IMR-90 (cell line): Measurements from ENCODE around the gene PALLD. TPM values are rescaled to one million over a fixed set of nuclear protein-coding genes. Genes with fewer than 3 reads are reported as not detected.

Experiments used
- ATAC-seq: fragments of 200-7000 bp; cut with Tn5 transposase; 2 replicates; pipeline ENCODE4 v1.9.1; 2020; ENCODE audit warnings: low read depth, mild to moderate bottlenecking, moderate library complexity
- BruUV-seq: library from RNA; stranded (reverse); fragments of 400-500 nt; replicated peaks from 2 replicates; lab custom pipeline; 2021; lab: Mats Ljungman, UMichigan
- CTCF ChIA-PET: fragments of 300-600 bp; formaldehyde crosslinking; extraction: SDS; loops from one replicate; lab custom pipeline; 2021; ENCODE audit warnings: antibody characterized with exemption; lab: Yijun Ruan, JAX
- POLR2A ChIA-PET: fragments of 300-600 bp; sonication (Branson Sonifier 250); formaldehyde crosslinking; loops from one replicate; lab custom pipeline; 2022; ENCODE audit warnings: antibody characterized with exemption; ENCODE audit not compliant: unreplicated experiment; lab: Charles Lee
- DNase-seq: peaks from one replicate; pipeline ENCODE4 v3.0.0; 2013
- H2AFZ ChIP-seq: replicated peaks from 2 replicates; pipeline ENCODE3; 2013; ENCODE audit warnings: low read length, mild to moderate bottlenecking; ENCODE audit not compliant: poor library complexity
- H2AK5ac ChIP-seq: 2 replicates; pipeline ENCODE4 v1.6.1; 2013; ENCODE audit warnings: low read depth, low read length, inconsistent platforms
- H2AK9ac ChIP-seq: replicated peaks from 2 replicates; pipeline ENCODE3; 2013; ENCODE audit warnings: mild to moderate bottlenecking, low read depth, low read length, moderate library complexity; ENCODE audit not compliant: poor library complexity
- H2BK120ac ChIP-seq: 2 replicates; pipeline ENCODE4 v1.6.1; 2013; ENCODE audit warnings: low read depth, low read length, inconsistent platforms
- H2BK15ac ChIP-seq: 3 replicates; pipeline ENCODE4 v1.6.1; 2013; ENCODE audit warnings: low read depth, low read length, inconsistent platforms
- H2BK20ac ChIP-seq: 2 replicates; pipeline ENCODE4 v1.6.1; 2013; ENCODE audit warnings: low read depth, mild to moderate bottlenecking, inconsistent platforms, low read length, moderate library complexity
- H2BK5ac ChIP-seq: 2 replicates; pipeline ENCODE4 v1.6.1; 2013; ENCODE audit warnings: mild to moderate bottlenecking, low read depth, low read length, inconsistent platforms; ENCODE audit not compliant: poor library complexity, severe bottlenecking
- H3K14ac ChIP-seq: replicated peaks from 2 replicates; pipeline ENCODE4 v1.6.1; 2013; ENCODE audit warnings: low read depth, low read length, inconsistent platforms
- H3K18ac ChIP-seq: 2 replicates; pipeline ENCODE4 v1.6.1; 2013; ENCODE audit warnings: low read depth, low read length, control low read depth
- H3K23ac ChIP-seq: 2 replicates; pipeline ENCODE4 v1.6.1; 2013; ENCODE audit warnings: low read depth, low read length, inconsistent platforms
- H3K27ac ChIP-seq: 2 replicates; pipeline ENCODE4 v1.5.1; 2013; ENCODE audit warnings: mild to moderate bottlenecking, control low read depth, low read length; ENCODE audit not compliant: insufficient read depth
- H3K27me3 ChIP-seq: 2 replicates; pipeline ENCODE4 v1.6.1; 2013; ENCODE audit warnings: low read length; ENCODE audit not compliant: control insufficient read depth, insufficient read depth
- H3K36me3 ChIP-seq: 2 replicates; pipeline ENCODE4 v1.6.1; 2013; ENCODE audit warnings: low read length, mixed read lengths; ENCODE audit not compliant: control insufficient read depth, insufficient read depth
- H3K4ac ChIP-seq: 2 replicates; pipeline ENCODE4 v1.6.1; 2013; ENCODE audit warnings: low read depth, low read length, inconsistent platforms
- H3K4me1 ChIP-seq: 2 replicates; pipeline ENCODE4 v1.6.1; 2013; ENCODE audit warnings: low read length, mixed read lengths; ENCODE audit not compliant: control insufficient read depth, insufficient read depth
- H3K4me2 ChIP-seq: 2 replicates; pipeline ENCODE4 v1.6.1; 2013; ENCODE audit warnings: low read depth, mild to moderate bottlenecking, control low read depth, low read length, moderate library complexity
- H3K4me3 ChIP-seq: 2 replicates; pipeline ENCODE4 v1.5.1; 2013; ENCODE audit warnings: low read depth, mild to moderate bottlenecking, control low read depth, low read length, moderate library complexity; ENCODE audit not compliant: insufficient read depth
- H3K56ac ChIP-seq: 2 replicates; pipeline ENCODE4 v1.6.1; 2013; ENCODE audit warnings: low read length, inconsistent platforms; ENCODE audit not compliant: insufficient read depth; ENCODE audit errors: extremely low read depth
- H3K79me1 ChIP-seq, 2 experiments: 2 replicates each; pipeline ENCODE4 v1.6.1; 2013; ENCODE audit warnings: low read length in 2 of 2, inconsistent platforms in 1 of 2, low read depth in 1 of 2
- H3K9ac ChIP-seq: 2 replicates; pipeline ENCODE4 v1.6.1; 2013; ENCODE audit warnings: low read depth, low read length, control low read depth
- H3K9me1 ChIP-seq: 2 replicates; pipeline ENCODE4 v1.6.1; 2013; ENCODE audit warnings: low read length, inconsistent platforms; ENCODE audit not compliant: insufficient read depth
- H3K9me3 ChIP-seq: 2 replicates; pipeline ENCODE4 v1.6.1; 2013; ENCODE audit warnings: low read length; ENCODE audit not compliant: control insufficient read depth, insufficient read depth
- H4K20me1 ChIP-seq: 2 replicates; pipeline ENCODE4 v1.6.1; 2013; ENCODE audit warnings: low read length, inconsistent platforms; ENCODE audit not compliant: insufficient read depth
- H4K5ac ChIP-seq: 2 replicates; pipeline ENCODE4 v1.6.1; 2013; ENCODE audit warnings: mild to moderate bottlenecking, low read depth, low read length, control low read depth
- H4K8ac ChIP-seq, 2 experiments: 2 replicates each; pipeline ENCODE4 v1.6.1; 2013; ENCODE audit warnings: low read depth in 2 of 2, low read length in 2 of 2, control low read depth in 1 of 2, inconsistent platforms in 1 of 2
- H4K91ac ChIP-seq: 2 replicates; pipeline ENCODE4 v1.6.1; 2013; ENCODE audit warnings: low read depth, low read length, inconsistent platforms; ENCODE audit not compliant: insufficient read depth
- CEBPB ChIP-seq: IDR thresholded peaks from 2 replicates; pipeline ENCODE4 v1.6.1; 2012; ENCODE audit warnings: low read depth, low read length, improper control_type of control experiment
- ELK1 ChIP-seq: fragments of 150-350 bp; IDR thresholded peaks from 2 replicates; pipeline ENCODE4 v1.6.1; 2016; ENCODE audit warnings: low read depth, mild to moderate bottlenecking, low read length, moderate library complexity, borderline replicate concordance
- MAZ ChIP-seq: IDR thresholded peaks from 2 replicates; pipeline ENCODE4 v1.6.1; 2012; ENCODE audit warnings: low read depth, mild to moderate bottlenecking, low read length, improper control_type of control experiment, moderate library complexity, borderline replicate concordance
- RFX5 ChIP-seq: IDR thresholded peaks from 2 replicates; pipeline ENCODE4 v1.8.0; 2012; ENCODE audit warnings: low read depth, mild to moderate bottlenecking, low read length, moderate library complexity
- SMC3 ChIP-seq: fragments of 150-350 bp; IDR thresholded peaks from 2 replicates; pipeline ENCODE4 v1.6.1; 2016; ENCODE audit warnings: low read depth, mild to moderate bottlenecking, antibody characterized with exemption, low read length, moderate library complexity
- WGBS, 2 experiments: methylation state at CpG; one replicate each; pipeline versions ENCODE4 v1.1.5 to v1.1.7; 2013; ENCODE audit warnings: missing lambda C conversion rate in 2 of 2; ENCODE audit not compliant: insufficient read length in 1 of 2; ENCODE audit errors: extremely low coverage in 2 of 2; 5-methylcytosine and 5-hydroxymethylcytosine counted together
- dilution Hi-C: fragments of 300-500 bp; cut with HindIII; formaldehyde crosslinking; loops from one replicate; pipeline ENCODE4 v1.14.3; 2018; ENCODE audit warnings: low sequenced_read_pairs; ENCODE audit not compliant: unreplicated experiment
- in situ Hi-C: fragments of 300-500 bp; cut with MboI; formaldehyde crosslinking; loops from 3 replicates; pipeline ENCODE4 v1.14.3; 2019; ENCODE audit warnings: low sequenced_read_pairs, inconsistent platforms, mixed read lengths
- intact Hi-C: fragments of 100-400 bp; cut with micrococcal nuclease; formaldehyde crosslinking; loops from 2 replicates; pipeline ENCODE4 v1.10.0; 2022
- polyA plus RNA-seq, 3 experiments: library from polyadenylated mRNA; depleted of rRNA; stranded (reverse); fragments of >200 nt; gene quantifications; 2 replicates each; pipeline ENCODE4 v1.2.3, GENCODE V29; 2012; ENCODE audit warnings: low replicate concordance in 1 of 3
- total RNA-seq: library from RNA; depleted of rRNA; stranded (reverse); fragments of >200 nt; gene quantifications from 2 replicates; pipeline ENCODE4 v1.2.3, GENCODE V29; 2012

Gene PALLD
- total and polyA plus RNA-seq, 2 of the 4 experiments (the other 2 are of a cell fraction), result 91.0 to 91.9 TPM

GRCh38 chr4:168800926-168801325 is 304.1 kb downstream of the PALLD start:
- Histone ChIP-seq H2BK20ac (no peak overlapping the region), H2BK120ac (no peak overlapping the region), H4K91ac (no peak overlapping the region), H3K27me3 (no peaks in the 10 kb centered on the region), H2AK5ac (no peak overlapping the region), H3K9ac (no peak overlapping the region), H3K14ac (no peak overlapping the region), H2AFZ (no peak overlapping the region), H3K79me1 (0 out of 4 replicates have a peak, but pooled peaks cover 0 to 3% of the 10 kb centered on the region in 2 experiments), H3K36me3 (no peaks in the 10 kb centered on the region), H4K8ac (no peak overlapping the region), H2AK9ac (no peak overlapping the region), H4K20me1 (no peaks in the 10 kb centered on the region), H3K9me3 (no peaks in the 10 kb centered on the region), H2BK15ac (no peak overlapping the region), H3K23ac (no peak overlapping the region), H3K4me3 (no peak overlapping the region), H3K27ac (no peak overlapping the region), H3K4me1 (peaks cover 15% of the 10 kb centered on the region), H3K4me2 (no peak overlapping the region), H3K9me1 (peaks cover 3% of the 10 kb centered on the region), H3K4ac (no peak overlapping the region), H3K56ac (no peak overlapping the region), H3K18ac (no peak overlapping the region), H2BK5ac (no peak overlapping the region), H4K5ac (no peak overlapping the region)
- no peak for TF ChIP-seq CEBPB
- no peak for TF ChIP-seq MAZ
- TF ChIP-seq ELK1, result no peak
- no peak for TF ChIP-seq SMC3
- no peak for TF ChIP-seq RFX5
- POLR2A ChIA-PET, result no interaction called here
- no TSS peak for BruUV-seq
- WGBS, 2 experiments, result no CpG with 5 or more reads among the region's 2 CpGs
- CTCF ChIA-PET, result no interaction called here
- intact Hi-C loops, result no loop called here
- no peak for DNase-seq
- in situ Hi-C loops, result no loop called here
- dilution Hi-C loops, result no loop called here
- ATAC-seq, result no peak
